ENCODE results near the gene GOLM1.
"Not testable (repeated sequence)": the region's sequence is repeated elsewhere in the genome, so short reads cannot be mapped to it uniquely, and the experiment has no call there.

GOLM1 gene

DNA sequence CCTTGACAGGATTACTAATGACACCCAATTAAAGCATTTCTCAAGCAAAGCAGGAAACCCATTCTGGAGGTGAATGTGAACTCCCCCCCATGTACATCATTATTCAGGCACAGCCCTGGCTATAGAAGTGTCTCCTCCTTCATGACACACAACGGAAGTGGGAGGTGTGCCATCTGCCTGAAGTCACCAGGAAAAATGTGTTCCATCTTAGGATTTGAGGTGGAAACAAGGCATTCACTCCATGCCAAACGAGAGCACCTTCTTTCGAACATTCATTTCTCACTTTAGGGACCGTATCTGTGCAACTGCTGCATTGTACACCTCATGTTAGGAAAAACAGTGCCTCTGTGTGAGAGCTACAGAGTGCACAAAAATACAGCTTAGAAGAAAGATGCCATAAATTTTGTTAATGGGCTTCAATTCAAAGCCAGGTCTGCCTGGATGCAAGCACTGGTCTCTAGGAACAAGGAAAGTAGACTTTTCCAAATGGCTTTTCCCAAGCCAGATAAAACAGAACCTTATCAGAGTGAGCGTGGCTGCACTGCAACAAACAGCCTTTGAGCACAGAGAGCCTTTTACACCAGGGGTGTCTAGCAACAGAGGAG is 19.4 kb downstream of the GOLM1 start:
- no peak for DNase-seq

DNA sequence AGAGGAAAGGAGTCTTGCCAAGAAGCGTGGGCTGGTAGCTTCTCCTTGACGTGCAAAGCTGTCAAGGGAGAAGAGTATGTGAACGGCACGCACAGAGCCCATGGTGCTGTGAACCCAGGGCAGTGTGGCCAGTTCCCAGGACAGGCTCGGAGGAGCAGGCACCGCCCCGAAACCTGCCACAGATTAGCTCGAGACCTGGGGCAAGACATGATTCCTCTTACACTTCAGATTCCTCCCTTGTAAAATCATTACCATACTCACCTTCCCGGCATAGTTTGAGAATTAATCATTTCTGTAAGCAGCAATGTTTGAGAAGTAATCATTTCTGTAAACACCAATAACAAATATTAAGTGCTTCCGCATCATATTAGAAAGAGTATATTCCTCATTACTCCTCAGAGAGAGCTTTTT is 19.9 kb downstream of the GOLM1 start:
- no peak for DNase-seq

DNA sequence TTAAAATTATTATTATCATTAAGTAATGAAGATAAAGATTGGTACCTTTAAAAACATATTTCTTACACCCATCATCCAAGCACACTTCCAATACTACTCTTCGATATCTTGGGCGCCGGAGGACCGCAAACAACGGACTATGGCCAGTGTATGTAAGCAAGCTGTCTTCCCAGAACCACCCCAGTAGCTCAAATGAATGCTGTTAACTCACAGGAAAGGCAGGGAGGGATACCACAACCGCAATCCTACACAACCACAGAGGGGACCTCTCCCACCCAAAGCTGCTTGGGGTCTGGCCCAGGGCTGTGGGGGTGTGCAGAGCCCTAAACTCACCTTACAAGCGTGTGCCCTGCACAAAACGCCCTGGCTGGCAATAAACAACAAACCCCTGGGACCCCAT is 20.6 kb downstream of the GOLM1 start:
- DNase-seq, result no peak

DNA sequence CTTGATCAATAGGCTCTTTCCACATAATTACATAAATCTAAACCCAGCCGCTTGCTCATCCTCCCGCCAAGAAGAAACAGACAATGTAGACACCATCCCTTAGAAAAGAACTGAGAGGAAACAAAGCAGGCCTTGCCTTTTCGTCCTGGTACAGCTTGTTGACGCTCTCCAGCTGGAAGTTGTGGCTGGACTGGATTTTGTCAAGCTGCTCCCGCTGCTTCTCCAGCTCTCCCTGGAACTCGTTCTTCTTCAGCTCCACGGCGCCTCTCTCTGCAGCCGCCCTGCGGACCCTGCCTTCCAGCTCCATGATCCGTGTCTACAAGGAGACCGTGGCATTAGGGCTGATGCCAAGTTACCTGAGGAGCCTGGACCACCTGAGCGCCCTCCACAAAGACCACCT is 22.1 kb downstream of the GOLM1 start:
- DNase-seq, result no peak

DNA sequence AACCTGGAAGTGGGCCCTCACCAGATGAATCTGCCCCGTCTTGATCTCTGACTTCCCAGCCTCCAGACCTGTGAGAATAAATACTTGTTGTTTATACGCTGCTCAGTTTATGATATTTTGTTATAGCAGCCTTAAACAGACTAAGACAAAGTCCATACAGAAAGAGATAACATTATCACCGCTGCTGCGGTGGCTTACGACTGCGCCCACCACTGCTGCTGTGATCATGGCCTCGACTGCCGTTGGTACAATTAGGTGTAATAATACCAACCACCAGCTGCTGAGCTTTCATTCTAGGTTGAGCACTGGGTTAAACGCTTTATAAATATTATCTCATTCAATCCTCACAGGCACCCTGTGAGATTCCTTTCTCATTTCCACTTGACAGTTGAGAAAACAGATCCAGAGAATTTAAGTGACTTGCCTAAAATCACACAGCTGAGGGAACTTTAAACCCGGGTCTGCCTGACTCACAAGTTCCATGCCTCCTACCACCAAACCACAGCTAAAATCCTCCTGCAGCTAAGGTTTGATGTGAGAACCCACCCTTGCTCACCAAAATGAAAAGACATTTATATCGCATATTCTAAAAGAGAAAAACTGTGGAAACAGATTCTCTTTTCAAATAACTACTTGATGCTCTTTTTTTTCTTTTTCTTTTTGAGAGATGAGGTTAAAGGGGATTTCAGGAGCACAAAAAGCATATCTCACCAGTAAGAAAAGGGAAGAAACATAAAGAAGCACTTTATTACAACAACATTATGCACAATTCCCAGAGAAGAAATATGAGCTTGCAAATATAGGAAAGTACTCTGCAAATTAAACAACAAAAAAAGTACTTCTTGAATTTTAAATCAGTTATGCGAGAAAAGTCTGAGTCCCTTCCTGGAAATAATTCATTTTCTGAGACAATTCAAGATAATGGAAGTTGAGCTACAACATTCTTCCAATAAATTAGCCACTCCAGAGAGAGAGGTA is 23.9 kb downstream of the GOLM1 start:
- no peak for DNase-seq

DNA sequence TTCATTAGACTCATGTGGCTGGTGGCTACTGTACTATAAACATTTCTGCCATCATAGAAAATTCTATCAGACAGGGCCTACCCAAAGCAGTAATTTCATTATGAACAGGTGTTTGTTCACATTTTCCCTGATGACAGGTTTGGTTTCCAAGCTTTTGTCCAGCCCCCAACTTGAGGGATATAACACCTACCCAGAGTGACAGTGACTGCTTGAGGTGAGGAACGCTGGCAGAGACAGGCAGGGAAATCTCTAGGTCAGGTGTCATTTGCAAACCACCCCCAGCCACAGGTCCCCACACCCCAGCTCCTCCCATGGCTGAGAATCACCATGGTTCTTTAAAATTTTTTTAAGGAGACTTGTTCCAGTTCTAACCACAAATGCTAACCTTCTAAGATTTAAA is 25.5 kb downstream of the GOLM1 start:
- DNase-seq, result no peak

DNA sequence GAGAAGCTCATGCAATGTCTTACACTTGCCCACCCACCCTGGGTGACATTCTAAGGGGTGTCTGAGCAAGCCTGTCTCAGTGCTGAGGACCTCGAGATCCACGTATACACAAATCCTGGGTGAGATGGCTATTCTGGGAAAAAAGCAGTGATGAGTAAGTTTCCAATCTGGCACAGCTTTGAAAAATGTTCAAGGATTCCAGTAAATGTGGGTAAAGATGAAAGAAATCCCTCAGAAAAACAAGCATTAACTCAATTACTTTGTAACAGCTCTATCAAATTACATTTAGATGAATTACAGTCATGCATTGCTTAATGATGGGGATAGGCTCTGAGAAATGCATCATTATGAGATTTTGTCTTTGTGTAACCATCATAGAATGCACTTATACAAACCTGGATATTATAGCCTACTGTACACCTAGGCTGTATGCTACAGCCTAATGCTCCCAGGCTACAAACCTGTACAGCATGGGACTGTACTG is 26.9 kb downstream of the GOLM1 start:
- DNase-seq, result no peak

DNA sequence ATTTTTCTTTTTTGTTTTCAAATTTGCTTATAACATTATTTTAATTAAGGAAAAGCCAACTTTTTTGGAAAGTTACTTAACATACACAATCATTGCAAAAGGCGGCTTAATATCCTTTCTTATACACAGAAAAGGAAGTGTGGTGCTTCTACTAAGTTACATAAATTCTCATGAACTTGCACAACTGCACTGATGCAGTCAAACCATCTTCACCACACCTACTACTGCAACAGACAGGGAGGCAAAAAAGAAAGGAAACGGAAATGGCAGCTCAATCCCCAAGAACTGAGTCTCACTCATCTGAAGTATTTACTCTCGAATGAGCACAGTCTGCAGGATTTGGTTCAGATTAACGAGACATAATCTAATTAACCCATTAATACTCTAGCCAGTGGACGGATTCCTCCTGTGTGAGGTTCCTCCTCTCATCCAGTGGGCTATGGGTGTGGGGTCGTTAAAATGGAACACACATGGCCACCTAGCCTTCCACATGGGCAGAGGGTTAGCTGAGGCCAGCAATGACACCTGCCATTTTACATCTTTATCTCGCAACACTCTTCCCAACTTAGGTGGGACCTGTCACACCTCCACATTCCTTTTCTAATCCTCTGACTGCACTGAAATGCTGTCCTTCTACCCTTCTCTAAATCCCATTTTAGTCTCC is 30.0 kb downstream of the GOLM1 start:
- no peak for DNase-seq

DNA sequence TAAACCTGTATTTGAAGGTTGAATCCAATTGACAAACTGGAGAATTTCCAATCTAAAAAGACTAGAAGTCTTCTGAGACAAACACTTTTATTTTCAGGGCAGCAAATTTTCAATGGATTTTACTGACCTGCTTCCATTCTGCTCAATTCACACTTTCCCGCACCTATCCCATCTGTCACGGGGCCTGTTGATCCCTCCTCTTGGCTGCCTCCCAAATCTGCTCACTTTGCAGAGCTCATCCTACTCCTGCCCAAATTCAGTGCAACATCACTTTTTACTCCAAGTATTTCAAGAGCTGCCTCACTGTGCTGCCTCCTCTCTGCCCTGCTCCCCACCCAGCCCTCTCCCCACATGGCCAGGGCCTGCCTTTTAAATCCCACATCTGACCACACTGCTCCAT is 35.1 kb downstream of the GOLM1 start:
- no peak for DNase-seq

DNA sequence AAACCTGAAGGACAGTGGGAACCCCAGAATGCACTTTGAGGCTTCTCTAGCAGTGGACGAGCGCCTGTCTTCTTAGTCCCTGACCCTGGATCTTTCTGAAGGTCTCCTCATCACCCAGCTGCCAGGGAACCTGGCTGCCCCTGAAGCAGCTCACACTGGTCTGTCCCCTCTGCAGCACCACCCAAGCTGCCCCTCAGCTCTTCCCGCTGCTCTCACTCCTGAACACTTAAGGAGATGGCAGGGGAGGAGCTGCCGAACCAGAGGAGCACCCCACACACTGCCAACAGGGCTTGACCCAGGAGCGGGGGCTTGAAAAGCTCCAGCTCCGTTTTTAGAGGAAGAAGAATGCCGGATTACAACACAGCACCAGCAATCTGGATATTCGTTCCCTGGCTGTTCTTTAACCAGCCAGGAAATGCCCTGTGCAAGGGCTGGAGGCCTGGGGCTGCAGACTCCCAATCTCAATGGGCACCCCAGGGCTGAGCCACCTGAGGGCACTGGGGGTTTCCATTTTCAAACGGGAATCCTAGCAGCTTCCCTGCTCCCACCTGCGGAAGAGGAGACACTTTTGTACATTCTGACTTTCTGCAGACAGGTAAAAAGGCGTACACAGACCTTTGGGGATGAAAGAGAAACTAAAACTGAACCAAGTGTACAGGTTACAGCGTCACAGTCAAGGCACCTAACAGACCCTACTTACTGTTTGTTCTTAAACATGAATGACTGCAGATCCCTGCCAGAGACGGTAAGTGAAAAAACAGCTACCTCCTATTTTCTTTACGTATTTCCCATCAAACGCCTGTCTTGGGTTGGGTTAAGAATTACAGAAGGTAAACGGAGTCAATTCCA is 36.3 kb downstream of the GOLM1 start:
- DNase-seq, result no peak

DNA sequence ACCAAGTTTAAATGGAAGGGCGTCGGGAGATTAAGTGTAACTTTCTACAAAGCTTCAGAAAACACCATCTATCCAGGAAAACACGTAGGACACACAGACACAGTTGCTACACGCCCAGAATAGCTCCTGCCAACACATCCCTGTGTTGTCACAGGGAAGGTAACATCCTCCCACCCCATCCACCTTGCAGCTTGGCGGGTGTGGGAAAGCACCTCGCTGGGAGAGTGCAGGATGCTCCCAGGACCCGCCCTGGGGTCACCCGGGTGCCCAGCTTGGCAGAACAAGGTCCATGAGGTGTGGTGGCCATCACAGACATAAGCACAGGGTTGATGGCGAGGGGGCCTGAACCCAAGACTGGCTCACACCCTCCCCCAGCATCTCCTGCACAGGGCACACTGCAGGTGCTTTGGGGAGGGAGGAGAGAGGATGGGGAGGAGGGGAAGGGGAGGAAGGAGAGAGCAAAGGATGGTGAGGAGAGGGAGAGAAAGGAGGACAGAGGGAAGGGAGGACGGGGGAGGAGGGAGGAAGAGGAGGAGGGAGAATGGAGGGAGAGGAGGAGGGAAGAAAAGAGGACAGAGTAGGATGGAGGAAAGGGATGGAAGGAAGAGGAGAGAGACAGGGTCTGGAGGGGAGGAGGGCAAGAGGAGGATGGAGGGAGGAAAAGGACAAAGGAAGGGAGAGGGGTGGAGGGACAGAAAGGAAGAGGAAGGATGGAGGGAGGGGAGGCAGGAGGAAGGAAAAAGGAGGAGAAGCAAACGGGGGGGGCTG is 37.2 kb downstream of the GOLM1 start:
- no peak for DNase-seq

DNA sequence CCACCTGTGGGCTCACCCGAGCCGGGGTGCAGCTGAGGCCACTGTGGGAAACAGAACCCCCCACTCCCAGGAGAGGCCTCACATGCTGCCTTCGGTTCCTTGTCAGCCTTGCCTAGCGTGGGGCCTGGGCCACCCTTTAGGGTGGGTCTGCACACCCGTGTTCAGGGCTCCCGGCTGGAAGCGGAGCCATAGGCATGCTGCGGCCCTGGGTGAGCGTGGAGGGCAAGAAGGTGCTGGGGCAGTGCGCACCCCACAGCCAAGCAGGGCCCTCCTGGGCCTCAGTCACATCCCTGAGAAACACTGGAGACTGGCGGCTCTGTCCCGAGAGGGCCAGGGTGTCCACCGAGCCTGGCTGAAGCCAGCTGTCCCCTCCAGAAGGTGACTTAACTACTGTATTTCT is 41.9 kb downstream of the GOLM1 start:
- DNase-seq, result no peak

DNA sequence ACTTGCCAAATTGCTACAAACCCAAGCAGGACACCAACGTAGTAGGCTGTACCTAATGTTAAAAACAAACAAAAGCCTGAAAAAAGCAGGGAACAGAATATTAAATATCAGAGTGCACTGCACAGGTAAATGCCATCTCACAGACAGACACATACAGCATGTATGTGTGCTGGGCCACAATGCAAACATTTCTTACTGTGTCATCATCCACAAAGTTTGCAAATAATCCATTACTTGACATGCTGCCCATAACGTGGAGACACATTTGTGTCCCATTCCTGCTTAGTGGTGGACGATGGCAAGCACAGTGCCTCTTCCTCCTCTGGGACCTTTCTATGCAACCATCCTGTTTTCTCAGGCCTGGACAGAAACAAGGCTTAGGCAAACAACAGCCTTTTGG is 44.7 kb downstream of the GOLM1 start:
- no peak for DNase-seq

DNA sequence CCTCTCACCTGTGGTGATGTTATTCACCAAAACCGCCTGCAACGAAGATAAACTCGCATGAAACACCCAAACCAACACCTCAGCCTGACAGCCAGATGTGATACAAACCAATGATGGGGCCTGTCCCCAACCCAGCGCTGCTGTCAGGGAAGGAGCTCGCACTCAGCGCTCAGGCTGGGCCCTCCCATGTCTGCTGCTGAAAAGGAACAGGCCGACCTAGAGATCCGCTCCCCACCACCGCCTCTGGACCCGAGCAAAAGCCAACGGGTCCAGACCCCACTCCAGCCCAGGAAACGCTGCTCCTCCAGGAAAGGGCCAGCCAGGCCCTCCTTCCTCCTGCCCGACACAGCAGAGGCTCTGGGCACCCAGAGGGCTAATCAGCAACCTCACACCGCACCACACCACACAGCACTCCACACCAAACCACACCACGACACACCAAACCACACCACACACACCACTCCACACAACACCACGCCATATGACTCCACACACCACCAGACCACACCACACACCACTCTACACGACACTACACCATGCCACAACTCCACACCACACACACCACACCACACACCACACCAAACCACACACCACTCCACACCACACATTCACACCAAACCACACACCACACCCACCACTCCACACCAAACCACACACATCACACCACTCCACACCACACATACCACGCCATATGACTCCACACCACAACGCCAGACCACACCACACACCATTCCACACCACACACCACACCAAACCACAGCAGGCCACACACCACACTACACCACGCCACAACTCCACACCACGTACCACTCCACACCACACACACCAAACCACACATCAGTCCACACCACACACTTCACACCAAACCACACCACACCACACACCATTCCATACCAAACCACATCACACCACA is 46.5 kb downstream of the GOLM1 start:
- DNase-seq, result no peak

DNA sequence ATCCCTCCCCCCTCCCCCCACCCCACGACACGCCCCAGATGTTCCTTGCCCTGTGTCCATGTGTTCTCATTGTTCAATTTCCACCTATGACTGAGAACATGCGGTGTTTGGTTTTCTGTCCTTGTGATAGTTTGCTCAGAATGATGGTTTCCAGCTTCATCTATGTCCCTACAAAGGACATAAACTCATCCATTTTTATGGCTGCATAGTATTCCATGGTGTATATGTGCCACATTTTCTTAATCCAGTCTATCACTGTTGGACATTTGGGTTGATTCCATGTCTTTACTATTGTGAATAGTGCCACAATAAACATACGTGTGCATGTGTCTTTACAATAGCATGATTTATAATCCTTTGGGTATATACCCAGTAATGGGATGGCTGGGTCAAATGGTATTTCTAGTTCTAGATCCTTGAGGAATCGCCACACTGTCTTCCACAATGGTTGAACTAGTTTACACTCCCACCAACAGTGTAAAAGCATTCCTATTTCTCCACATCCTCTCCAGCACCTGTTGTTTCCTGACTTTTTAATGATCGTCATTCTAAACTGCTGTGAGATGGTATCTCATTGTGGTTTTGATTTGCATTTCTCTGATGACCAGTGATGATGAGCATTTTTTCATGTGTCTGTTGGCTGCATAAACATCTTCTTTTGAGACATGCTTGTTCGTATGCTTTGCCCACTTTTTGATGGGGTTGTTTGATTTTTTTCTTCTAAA is 51.2 kb downstream of the GOLM1 start:
- DNase-seq, result not testable (repeated sequence)

DNA sequence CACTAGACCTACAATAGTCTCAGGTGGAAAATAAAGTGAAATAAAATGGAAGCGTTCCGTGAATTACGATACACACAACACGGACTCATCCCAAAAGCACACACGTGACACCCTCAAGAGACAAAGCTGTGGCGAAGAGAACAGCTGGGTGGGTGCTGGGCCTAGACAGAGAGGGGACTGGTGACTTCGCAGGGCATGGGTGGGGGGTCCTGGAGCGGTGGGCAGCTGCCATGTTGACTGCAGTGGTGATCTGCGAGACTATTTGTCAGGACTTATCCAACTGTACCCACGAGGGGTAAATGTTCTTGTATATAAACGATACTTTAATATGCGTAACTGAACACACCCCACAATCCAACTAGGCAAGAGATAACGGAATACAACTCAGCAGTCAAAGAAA is 52.0 kb downstream of the GOLM1 start:
- DNase-seq, result no peak

DNA sequence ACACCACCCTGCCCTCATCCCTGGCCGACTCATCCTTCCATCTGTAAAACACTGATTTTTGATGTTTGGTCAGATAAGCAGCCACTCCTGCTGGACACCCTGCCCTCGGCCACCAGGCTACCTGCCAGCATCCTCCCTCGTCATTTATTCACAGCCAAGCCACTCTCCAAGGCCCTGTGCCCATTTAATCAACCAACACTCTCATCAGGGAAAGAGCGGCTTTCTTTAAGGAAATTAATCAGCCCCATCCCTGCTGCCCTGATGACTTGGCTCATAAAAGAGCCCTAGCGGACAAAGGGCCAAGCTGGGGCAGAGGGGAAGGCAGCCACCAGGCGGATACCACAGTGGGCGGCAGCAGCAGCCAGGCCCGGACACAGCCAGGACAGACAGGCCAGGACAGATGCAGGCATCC is 52.4 kb downstream of the GOLM1 start:
- DNase-seq, result no peak

DNA sequence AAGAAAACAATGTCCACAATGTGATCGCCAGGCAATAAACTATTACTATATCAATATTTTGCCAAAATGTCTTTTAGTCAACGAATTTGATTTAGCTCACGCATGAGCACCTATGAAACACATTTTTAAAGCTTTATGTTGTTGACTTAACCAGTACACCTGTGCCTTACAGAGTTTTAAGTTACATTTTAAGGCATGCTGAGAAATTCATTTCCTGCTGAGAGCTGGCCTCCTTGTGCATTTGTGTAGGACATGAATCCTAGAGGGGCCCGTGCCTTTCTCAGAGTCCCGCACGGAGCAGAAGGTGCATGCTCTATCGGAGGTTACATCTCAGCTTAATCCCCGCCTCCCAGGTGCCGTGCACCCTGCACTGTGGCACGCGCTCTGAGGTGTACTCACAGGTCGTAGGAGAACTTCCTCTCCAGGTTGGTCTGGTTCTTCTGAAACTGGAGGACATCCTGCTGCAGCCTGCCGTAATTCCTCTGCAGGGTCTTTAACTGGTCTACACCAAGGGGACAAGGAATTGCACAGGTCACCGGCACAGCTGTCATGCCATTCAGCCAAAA is 53.2 kb downstream of the GOLM1 start:
- no peak for DNase-seq

DNA sequence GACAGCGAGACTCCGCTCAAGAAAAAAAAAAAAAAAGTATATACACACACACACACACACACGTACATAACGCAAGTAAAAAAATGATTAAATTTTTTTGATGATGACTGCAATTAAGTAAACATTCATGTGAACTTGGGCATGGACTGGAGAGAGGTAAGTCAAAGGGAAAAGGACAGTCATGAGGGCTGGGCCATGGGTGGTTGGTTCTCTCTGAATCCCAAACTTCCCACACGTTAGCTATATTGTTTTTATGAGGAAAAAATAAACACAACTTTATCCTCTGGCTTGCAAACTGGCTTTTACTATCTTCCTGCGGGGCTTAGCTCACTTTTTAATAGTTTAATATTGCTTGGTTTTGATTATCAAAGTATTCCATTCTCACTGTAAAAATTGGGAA is 53.7 kb downstream of the GOLM1 start:
- DNase-seq, result no peak

DNA sequence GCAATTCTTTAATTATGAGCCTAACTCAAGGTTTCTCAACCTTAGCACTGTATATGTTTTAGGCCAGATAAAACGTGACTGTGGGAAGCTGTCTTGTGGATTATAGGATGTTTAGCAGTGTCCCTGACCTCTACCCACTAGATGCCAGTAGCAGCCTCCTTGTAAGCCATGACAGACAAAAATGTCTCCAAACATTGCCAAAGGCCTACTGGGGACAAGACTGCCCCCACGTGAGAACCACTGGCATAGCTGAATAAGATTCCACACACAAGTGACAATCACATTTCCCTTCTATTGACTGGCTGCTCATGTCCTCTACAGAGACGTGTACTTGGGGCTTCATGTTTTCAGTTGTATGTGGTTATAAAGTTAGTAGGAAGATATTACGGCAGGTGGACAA is 55.4 kb downstream of the GOLM1 start:
- DNase-seq, result no peak

Data from activated CD8-positive, alpha-beta memory T cell treated with anti-CD3 and anti-CD28 coated beads, Interleukin-2, amount 50 U/mL, for 4 hours (primary cell).